Articular chondrocyte of knee joint (primary cell): ENCODE data around the gene STMN3. TPM values are rescaled to one million over a fixed set of nuclear protein-coding genes. Genes with fewer than 3 reads are reported as not detected.

Source experiments
- small RNA-seq: library from RNA; depleted of rRNA; stranded (forward); fragments of <200 nt; gene quantifications from one replicate; pipeline ENCODE3, GENCODE V24; 2012
- total RNA-seq: library from RNA; depleted of rRNA; stranded (reverse); fragments of >200 nt; gene quantifications from 2 replicates; pipeline ENCODE4 v1.2.3, GENCODE V29; 2012

STMN3 gene
- total RNA-seq: 9.8 and 11.6 TPM in 2 replicates

DNA sequence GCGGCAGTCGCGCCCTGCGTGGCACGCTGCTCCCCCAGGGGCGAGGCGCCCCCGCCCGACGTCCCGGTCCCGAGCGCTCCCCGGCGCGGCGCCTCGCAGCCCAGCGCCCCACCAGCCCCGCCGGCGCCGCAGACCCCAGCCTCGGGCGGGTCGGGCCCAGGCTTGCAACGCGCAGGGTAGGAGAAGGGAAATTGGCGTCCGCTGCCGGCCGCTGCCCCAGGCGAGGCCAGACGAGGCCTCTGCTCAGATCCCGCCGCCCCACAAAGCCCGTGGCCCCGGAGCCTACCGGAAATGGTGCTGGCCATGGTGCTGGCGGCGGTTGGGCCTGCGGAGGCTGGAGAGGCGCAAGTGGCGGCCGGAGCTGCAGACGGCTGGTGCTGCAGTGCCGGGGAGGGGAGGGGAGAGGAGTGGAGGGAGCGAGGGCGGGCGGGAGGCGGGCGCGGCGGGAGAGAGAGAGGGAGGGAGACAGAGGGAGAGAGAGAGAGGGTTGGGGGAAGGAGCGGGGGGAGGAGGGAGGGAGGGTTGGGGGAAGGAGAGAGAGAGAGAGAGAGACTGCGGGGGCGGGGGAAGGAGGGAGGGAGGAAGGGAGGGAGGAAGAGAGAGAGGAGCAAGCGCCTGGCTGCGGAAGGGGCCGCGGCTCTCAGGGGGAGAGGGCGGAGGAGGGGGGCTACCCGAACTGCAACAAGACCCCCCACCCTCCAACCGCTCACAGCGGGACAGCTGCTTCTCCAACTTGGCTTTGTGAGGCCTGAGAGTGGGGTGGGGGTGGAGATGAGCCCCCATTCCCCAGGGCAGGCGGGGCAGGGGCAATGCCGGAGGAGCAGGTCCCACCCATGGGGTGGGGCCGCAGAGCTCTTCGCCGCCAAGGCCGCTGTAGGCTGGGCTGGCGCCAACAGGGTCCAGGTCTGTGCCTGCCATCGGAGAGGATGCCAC, at the start of gene STMN3:
Gene STMN3, minus strand, starts transcription at position 384 of the 933 bp plus-strand sequence. Its CDS starts 79 bp downstream, at position 305.

DNA sequence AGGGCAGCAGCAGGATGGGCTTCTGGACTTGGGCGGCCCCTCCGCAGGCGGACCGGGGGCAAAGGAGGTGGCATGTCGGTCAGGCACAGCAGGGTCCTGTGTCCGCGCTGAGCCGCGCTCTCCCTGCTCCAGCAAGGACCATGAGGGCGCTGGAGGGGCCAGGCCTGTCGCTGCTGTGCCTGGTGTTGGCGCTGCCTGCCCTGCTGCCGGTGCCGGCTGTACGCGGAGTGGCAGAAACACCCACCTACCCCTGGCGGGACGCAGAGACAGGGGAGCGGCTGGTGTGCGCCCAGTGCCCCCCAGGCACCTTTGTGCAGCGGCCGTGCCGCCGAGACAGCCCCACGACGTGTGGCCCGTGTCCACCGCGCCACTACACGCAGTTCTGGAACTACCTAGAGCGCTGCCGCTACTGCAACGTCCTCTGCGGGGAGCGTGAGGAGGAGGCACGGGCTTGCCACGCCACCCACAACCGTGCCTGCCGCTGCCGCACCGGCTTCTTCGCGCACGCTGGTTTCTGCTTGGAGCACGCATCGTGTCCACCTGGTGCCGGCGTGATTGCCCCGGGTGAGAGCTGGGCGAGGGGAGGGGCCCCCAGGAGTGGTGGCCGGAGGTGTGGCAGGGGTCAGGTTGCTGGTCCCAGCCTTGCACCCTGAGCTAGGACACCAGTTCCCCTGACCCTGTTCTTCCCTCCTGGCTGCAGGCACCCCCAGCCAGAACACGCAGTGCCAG, 43.6 kb upstream of the STMN3 start, which contains the start of gene TNFRSF6B:
Gene TNFRSF6B, plus strand, starts transcription at position 25 of the 729 bp plus-strand sequence. Its CDS starts 116 bp downstream, at position 141.

DNA sequence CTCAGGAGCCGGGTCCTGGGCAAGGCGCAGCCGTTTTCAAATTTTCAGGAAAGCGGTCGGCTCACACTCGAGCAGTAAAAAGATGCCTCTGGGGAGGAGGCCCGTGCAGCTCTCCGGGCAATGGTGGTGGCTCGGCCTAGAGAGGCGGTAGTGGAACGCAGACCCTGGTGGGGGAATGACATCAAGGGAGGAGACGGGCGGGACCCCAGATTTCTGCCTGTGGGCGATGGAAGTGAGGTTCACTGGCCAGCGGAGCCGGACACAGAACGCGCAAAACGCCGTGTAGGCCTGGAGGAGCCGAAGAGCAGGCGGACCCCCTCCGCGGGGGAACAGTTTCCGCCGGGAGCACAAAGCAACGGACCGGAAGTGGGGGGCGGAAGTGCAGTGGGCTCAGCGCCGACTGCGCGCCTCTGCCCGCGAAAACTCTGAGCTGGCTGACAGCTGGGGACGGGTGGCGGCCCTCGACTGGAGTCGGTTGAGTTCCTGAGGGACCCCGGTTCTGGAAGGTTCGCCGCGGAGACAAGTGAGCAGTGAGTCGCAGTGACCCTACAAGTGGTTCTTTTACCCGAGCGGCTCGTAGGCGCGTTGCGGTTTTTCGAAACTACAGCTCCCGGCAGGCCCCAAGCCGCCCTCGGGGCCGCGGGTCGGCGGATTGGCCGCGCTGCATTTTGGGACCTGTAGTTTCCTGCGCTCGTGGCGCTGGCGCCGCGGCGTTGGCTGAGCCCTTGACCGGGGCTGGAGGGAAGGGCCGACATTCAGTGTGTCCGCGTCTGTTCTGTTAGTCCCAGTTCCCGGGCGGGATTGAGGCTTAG, 4.9 kb upstream of the STMN3 start, which contains the start of gene RTEL1:
Gene RTEL1, plus strand, starts transcription at position 376 of the 812 bp plus-strand sequence. CDS start 1,091 bp downstream, outside the sequence.

DNA sequence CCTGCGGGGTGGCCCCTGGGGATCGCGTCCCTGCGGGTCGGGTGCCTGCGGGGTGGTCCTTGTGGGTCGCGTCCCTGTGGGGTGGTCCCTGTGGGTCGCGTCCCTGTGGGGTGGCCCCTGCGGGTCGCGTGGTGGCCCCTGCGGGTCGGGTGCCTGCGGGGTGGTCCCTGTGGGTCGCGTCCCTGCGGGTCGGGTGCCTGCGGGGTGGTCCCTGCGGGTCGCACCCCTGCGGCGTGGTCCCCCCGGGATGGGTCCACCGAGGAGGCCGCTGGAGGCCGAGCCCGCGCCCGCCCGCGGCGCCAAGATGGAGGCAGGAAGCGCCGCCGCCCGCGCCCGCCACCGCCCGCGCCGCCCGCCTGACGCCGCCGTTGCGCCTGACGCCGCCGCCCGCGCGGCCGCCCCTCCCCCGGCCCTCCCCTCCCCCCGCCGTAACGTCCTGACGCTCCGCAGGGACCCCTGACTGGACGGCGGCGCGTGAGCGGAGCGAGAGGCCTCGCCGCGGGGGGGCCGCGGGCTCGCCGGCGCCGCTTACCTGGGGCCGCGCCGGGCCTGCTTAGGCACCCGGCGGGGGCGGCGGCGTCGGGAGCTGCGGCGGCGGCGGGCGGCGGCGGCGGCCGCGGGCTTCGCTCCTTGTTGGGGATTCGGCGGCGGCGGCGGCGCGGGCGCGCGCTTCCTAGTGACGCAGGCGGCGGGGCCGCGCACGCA, 26.6 kb downstream of the STMN3 start, which contains the start of gene GMEB2:
Gene GMEB2, minus strand, starts transcription at position 678 of the 705 bp plus-strand sequence. CDS start 7,704 bp downstream, outside the sequence.

Small RNAs within 50 kb of the gene (small RNA-seq; reads per million reads assigned to genes)
- gene TNFRSF6B: not detected

Other genes with a start within 250 kb of the STMN3 start
- gene KCNQ2, start 180.8 kb downstream of the STMN3 start, total RNA-seq: under 0.01 TPM in 1 of 2 replicates, not detected in the other
- gene EEF1A2, start 154.3 kb downstream of the STMN3 start, total RNA-seq: 0.13 TPM in 1 of 2 replicates, not detected in the other
- 114 and 116 TPM in 2 replicates for gene PPDPF, start 132.7 kb downstream of the STMN3 start, total RNA-seq
- 0.11 and 0.13 TPM in 2 replicates for gene PTK6, start 116.0 kb downstream of the STMN3 start, total RNA-seq
- gene SRMS, start 105.7 kb downstream of the STMN3 start, total RNA-seq: not detected in 2 replicates
- gene FNDC11, start 99.3 kb downstream of the STMN3 start, total RNA-seq: 0.22 and 0.26 TPM in 2 replicates
- 23.5 and 30.4 TPM in 2 replicates for gene HELZ2, start 79.2 kb downstream of the STMN3 start, total RNA-seq
- 8.6 and 9.0 TPM in 2 replicates for gene GMEB2, start 26.3 kb downstream of the STMN3 start, total RNA-seq
- 11.0 and 12.2 TPM in 2 replicates for gene RTEL1, start 4.9 kb upstream of the STMN3 start, total RNA-seq
- 2.9 and 5.4 TPM in 2 replicates for gene TNFRSF6B, start 43.2 kb upstream of the STMN3 start, total RNA-seq
- 23.0 and 23.5 TPM in 2 replicates for gene ARFRP1, start 54.6 kb upstream of the STMN3 start, total RNA-seq
- 14.5 and 15.0 TPM in 2 replicates for gene ZGPAT, start 54.6 kb upstream of the STMN3 start, total RNA-seq
- 1.3 and 1.6 TPM in 2 replicates for gene LIME1, start 83.2 kb upstream of the STMN3 start, total RNA-seq
- 33.6 and 34.5 TPM in 2 replicates for gene SLC2A4RG, start 86.4 kb upstream of the STMN3 start, total RNA-seq
- gene ZBTB46, start 177.8 kb upstream of the STMN3 start, total RNA-seq: 3.5 and 4.4 TPM in 2 replicates
- not detected in 2 replicates for gene ABHD16B, start 208.1 kb upstream of the STMN3 start, total RNA-seq
- 154 and 159 TPM in 2 replicates for gene TPD52L2, start 211.8 kb upstream of the STMN3 start, total RNA-seq
- gene DNAJC5, start 241.7 kb upstream of the STMN3 start, total RNA-seq: 41.2 and 41.3 TPM in 2 replicates